ENCODE results near the gene SEPTIN5.

DNA sequence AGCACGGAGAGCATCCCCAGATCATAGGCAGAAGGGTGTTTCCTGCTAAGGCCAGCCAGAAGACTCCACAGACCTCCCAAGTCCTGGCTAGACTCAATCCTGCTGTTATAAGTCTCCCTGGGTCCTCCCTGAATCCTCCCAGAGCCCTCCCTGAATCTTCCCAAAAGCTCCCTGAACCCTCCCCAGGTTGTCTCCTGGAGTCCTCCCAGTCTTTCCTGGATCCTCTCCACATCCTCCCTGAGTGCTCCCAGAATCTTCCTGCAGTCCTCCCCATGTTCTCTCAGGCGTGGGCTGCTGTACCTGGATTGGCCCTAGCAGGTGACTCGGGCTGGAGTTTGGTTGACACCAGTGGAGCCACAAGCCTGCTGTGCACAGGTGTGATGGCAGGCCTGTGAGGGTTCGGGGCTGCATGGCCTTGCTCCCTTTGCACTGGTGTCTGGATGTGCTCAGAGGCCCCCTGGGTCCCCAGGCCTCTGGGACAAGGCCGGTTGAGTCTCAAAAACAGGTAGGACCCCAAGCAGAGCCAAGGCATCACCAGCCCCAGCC, 20.6 kb downstream of the SEPTIN5 start:
- TF ChIP-seq, protein P1, sequence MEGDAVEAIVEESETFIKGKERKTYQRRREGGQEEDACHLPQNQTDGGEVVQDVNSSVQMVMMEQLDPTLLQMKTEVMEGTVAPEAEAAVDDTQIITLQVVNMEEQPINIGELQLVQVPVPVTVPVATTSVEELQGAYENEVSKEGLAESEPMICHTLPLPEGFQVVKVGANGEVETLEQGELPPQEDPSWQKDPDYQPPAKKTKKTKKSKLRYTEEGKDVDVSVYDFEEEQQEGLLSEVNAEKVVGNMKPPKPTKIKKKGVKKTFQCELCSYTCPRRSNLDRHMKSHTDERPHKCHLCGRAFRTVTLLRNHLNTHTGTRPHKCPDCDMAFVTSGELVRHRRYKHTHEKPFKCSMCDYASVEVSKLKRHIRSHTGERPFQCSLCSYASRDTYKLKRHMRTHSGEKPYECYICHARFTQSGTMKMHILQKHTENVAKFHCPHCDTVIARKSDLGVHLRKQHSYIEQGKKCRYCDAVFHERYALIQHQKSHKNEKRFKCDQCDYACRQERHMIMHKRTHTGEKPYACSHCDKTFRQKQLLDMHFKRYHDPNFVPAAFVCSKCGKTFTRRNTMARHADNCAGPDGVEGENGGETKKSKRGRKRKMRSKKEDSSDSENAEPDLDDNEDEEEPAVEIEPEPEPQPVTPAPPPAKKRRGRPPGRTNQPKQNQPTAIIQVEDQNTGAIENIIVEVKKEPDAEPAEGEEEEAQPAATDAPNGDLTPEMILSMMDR (IDR thresholded peaks at IDR 0.05; ENCODE audit: insufficient read depth, low read depth, low read length) = no peak
- TF ChIP-seq EZH2 (IDR thresholded peaks at IDR 0.05; ENCODE audit: insufficient read depth, low read length) = no peak

Data from astrocyte (in vitro differentiated cells and primary cell).